Thoracic aorta (tissue), 2 donors: ENCODE measurements around the gene EML6. TPM values are rescaled to one million over a fixed set of nuclear protein-coding genes. Genes with fewer than 3 reads are reported as not detected.

Source experiments
- ATAC-seq: fragments of 150-250 bp; one replicate; pipeline ENCODE4 v1.8.0; 2017; ENCODE audit warnings: low read depth; ENCODE audit not compliant: insufficient number of reproducible peaks, low FRiP score
- DNase-seq: peaks from one replicate; pipeline ENCODE4 v3.0.0-alpha.2; 2020; ENCODE audit warnings: low spot score
- H3K27ac ChIP-seq, 2 donors: fragments of 200-600 bp; sonication (generic); 1 replicate in 1 of 2; 2 replicates in 1 of 2; pipeline ENCODE4 v1.5.1; 2016; ENCODE audit warnings: mild to moderate bottlenecking in 2 of 2, moderate library complexity in 2 of 2
- H3K27me3 ChIP-seq: fragments of 200-600 bp; sonication (generic); replicated peaks from 2 replicates; pipeline ENCODE4 v1.6.0; 2016; ENCODE audit warnings: mild to moderate bottlenecking; ENCODE audit not compliant: insufficient read depth
- H3K36me3 ChIP-seq: fragments of 200-600 bp; sonication (generic); one replicate; pipeline ENCODE4 v1.5.1; 2016
- H3K4me1 ChIP-seq, 2 donors: fragments of 200-600 bp; sonication (generic); 1 replicate in 1 of 2; 2 replicates in 1 of 2; pipeline versions ENCODE4 v1.5.1 to v1.6.0; 2016; ENCODE audit warnings: low read depth in 2 of 2, mild to moderate bottlenecking in 1 of 2; ENCODE audit not compliant: control insufficient read depth in 1 of 2
- H3K4me3 ChIP-seq: fragments of 200-600 bp; sonication (generic); 2 replicates; pipeline ENCODE4 v1.5.1; 2016; ENCODE audit warnings: mild to moderate bottlenecking
- H3K9me3 ChIP-seq: fragments of 200-600 bp; sonication (generic); 2 replicates; pipeline ENCODE4 v1.5.1; 2016
- CTCF ChIP-seq: fragments of 200-600 bp; sonication (generic); IDR thresholded peaks from one replicate; pipeline ENCODE4 v1.5.1; 2019; ENCODE audit warnings: antibody characterized with exemption
- total RNA-seq, 2 donors: library from RNA; depleted of rRNA; stranded (reverse); fragments of >200 nt; gene quantifications; one replicate each; pipeline versions ENCODE4 v1.1.0 to v1.2.3, GENCODE V29; 2016

EML6 gene
- total RNA-seq, 2 donors from 2014 or later, result 0.81 to 0.92 TPM

- Histone ChIP-seq H3K9me3 (peaks cover 9% of the 10 kb centered on the region), H3K36me3 (no peaks in the 10 kb centered on the region), H3K27ac (no peak overlapping the region), H3K27me3 (peaks cover 4% of the 10 kb centered on the region), H3K4me3 (no peak overlapping the region), H3K4me1 (no peaks in the 10 kb centered on the region)
- ATAC-seq (no peak), DNase-seq (no peak)
- no peak for TF ChIP-seq CTCF
These were observed 48.6 kb downstream of the EML6 start for GRCh38 chr2:54772110-54772509.

GRCh38 chr2:54772531-54772930, 49.1 kb downstream of the EML6 start:
- TF ChIP-seq CTCF, result no peak

GRCh38 chr2:54773233-54773632, 49.8 kb downstream of the EML6 start:
- Histone ChIP-seq H3K27ac (no peak overlapping the region), H3K27me3 (no peaks in the 10 kb centered on the region), H3K4me3 (no peak overlapping the region), H3K36me3 (no peaks in the 10 kb centered on the region), H3K9me3 (peaks cover 9% of the 10 kb centered on the region), H3K4me1 (peaks cover 0 to 3% of the 10 kb centered on the region in 2 donors)
- no peak for ATAC-seq
- no peak for DNase-seq
- no peak for TF ChIP-seq CTCF

More at GRCh38 chr2:54772531-54772930, 49.1 kb downstream of the EML6 start:
- Histone ChIP-seq H3K36me3 (no peaks in the 10 kb centered on the region), H3K27ac (no peak overlapping the region), H3K27me3 (peaks cover 4% of the 10 kb centered on the region), H3K4me3 (no peak overlapping the region), H3K9me3 (peaks cover 9% of the 10 kb centered on the region), H3K4me1 (peaks cover 0 to under 1% of the 10 kb centered on the region in 2 donors)
- ATAC-seq (no peak), DNase-seq (no peak)

GRCh38 chr2:54773838-54774237, 50.4 kb downstream of the EML6 start:
- Histone ChIP-seq H3K27ac (no peak overlapping the region), H3K9me3 (peaks cover 9% of the 10 kb centered on the region), H3K4me3 (no peak overlapping the region), H3K36me3 (no peaks in the 10 kb centered on the region), H3K27me3 (no peaks in the 10 kb centered on the region), H3K4me1 (peaks cover 0 to 3% of the 10 kb centered on the region in 2 donors)
- TF ChIP-seq CTCF, result no peak
- DNase-seq (no peak), ATAC-seq (no peak)

- no peak overlapping the region for H3K4me3 ChIP-seq
- TF ChIP-seq CTCF, result no peak
- H3K4me1 ChIP-seq, result peaks cover 0 to 3% of the 10 kb centered on the region in 2 donors
- no peaks in the 10 kb centered on the region for H3K27me3 ChIP-seq
- DNase-seq, result no peak
- no peak overlapping the region for H3K27ac ChIP-seq
- no peak for ATAC-seq
- peaks cover 9% of the 10 kb centered on the region for H3K9me3 ChIP-seq
- H3K36me3 ChIP-seq, result no peaks in the 10 kb centered on the region
These were observed 52.2 kb downstream of the EML6 start for GRCh38 chr2:54775710-54776109.
